GM12878 (cell line): ENCODE measurements around the gene PAPLN. TPM values are rescaled to one million over a fixed set of nuclear protein-coding genes. Genes with fewer than 3 reads are reported as not detected.
"Not testable (repeated sequence)": the region's sequence is repeated elsewhere in the genome, so short reads cannot be mapped to it uniquely, and the experiment has no call there.

Experiments
- ATAC-seq: fragments of 200-7000 bp; cut with Tn5 transposase; 3 replicates; pipeline ENCODE4 v1.9.1; 2020; ENCODE audit warnings: mild to moderate bottlenecking, moderate library complexity
- BruUV-seq: library from RNA; stranded (reverse); fragments of 400-500 nt; replicated peaks from 2 replicates; lab custom pipeline; 2021; lab: Mats Ljungman, UMichigan
- CTCF ChIA-PET: fragments of 300-600 bp; sonication (Branson Sonifier 250); formaldehyde crosslinking; extraction: SDS; loops from one replicate; lab custom pipeline; 2021; ENCODE audit warnings: inconsistent platforms; lab: Yijun Ruan, JAX
- POLR2A ChIA-PET: fragments of 350-600 bp; formaldehyde crosslinking; extraction: SDS; loops from one replicate; lab custom pipeline; 2021; ENCODE audit warnings: inconsistent platforms; lab: Charles Lee
- RAD21 ChIA-PET: fragments of 300-600 bp; sonication (Branson Sonifier 250); formaldehyde crosslinking; loops from one replicate; lab custom pipeline; 2023; ENCODE audit warnings: antibody characterized with exemption; ENCODE audit not compliant: unreplicated experiment; lab: Charles Lee
- SMC1A ChIA-PET: fragments of 300-600 bp; sonication (Branson Sonifier 250); formaldehyde crosslinking; loops from one replicate; lab custom pipeline; 2023; ENCODE audit not compliant: unreplicated experiment, uncharacterized antibody; lab: Charles Lee
- DNase-seq: peaks from one replicate; pipeline ENCODE4 v3.0.0-alpha.2; 2011; ENCODE audit warnings: low read depth, low spot score
- FAIRE-seq: peaks from 3 replicates; lab custom pipeline; 2011; peaks lifted over from hg19 to GRCh38; lab: Jason Lieb, UNC
- H2AFZ ChIP-seq: 2 replicates; pipeline ENCODE4 v1.6.0; 2011; ENCODE audit warnings: low read depth, low read length, control low read depth; ENCODE audit not compliant: control insufficient read depth
- H3K27ac ChIP-seq: 2 replicates; pipeline ENCODE4 v1.5.1; 2011; ENCODE audit warnings: control low read depth; ENCODE audit not compliant: control insufficient read depth, insufficient read depth
- H3K27me3 ChIP-seq, 2 experiments: replicated peaks in 1 of 2; 2 replicates each; pipeline versions ENCODE4 v1.6.0 to v1.6.1; 2011; ENCODE audit warnings: low read length in 1 of 2; ENCODE audit not compliant: control insufficient read depth in 2 of 2, insufficient read depth in 2 of 2
- H3K36me3 ChIP-seq, 2 experiments: 2 replicates each; pipeline ENCODE4 v1.5.1; 2011; ENCODE audit warnings: low read length in 1 of 2; ENCODE audit not compliant: control insufficient read depth in 2 of 2, insufficient read depth in 2 of 2
- H3K4me1 ChIP-seq: 2 replicates; pipeline ENCODE4 v1.6.1; 2011; ENCODE audit warnings: mild to moderate bottlenecking, low read length, moderate library complexity, mixed read lengths; ENCODE audit not compliant: control insufficient read depth, insufficient read depth
- H3K4me2 ChIP-seq: 2 replicates; pipeline ENCODE4 v1.6.0; 2011; ENCODE audit warnings: control low read depth; ENCODE audit not compliant: control insufficient read depth, insufficient read depth
- H3K4me3 ChIP-seq: fragments of 200-600 bp; sonication (generic); 2 replicates; pipeline ENCODE4 v1.5.1; 2016
- H3K79me2 ChIP-seq: 2 replicates; pipeline ENCODE4 v1.6.0; 2011; ENCODE audit warnings: low read length; ENCODE audit not compliant: control insufficient read depth, insufficient read depth
- H3K9ac ChIP-seq: 2 replicates; pipeline ENCODE4 v1.8.0; 2011; ENCODE audit warnings: low read length, control low read depth, mixed read lengths; ENCODE audit not compliant: control insufficient read depth, insufficient read depth
- H3K9me3 ChIP-seq: replicated peaks from 3 replicates; pipeline ENCODE4 v1.5.1; 2011; ENCODE audit warnings: mild to moderate bottlenecking, low read length; ENCODE audit not compliant: control insufficient read depth, insufficient read depth
- H4K20me1 ChIP-seq: 2 replicates; pipeline ENCODE4 v1.6.0; 2011; ENCODE audit not compliant: control insufficient read depth, insufficient read depth
- RBBP5 ChIP-seq: fragments of 200-600 bp; sonication (generic); conservative IDR thresholded peaks from 2 replicates; pipeline ENCODE4 v1.6.1; 2016
- SPI1 ChIP-seq: IDR thresholded peaks from 2 replicates; pipeline ENCODE4 v1.6.1; 2011; ENCODE audit warnings: low read depth, mild to moderate bottlenecking, low read length, moderate library complexity, borderline replicate concordance; ENCODE audit not compliant: insufficient read depth
- WGBS: methylation state at CpG from one replicate; pipeline ENCODE4 v1.1.6; 2016; ENCODE audit warnings: low lambda C conversion rate; ENCODE audit not compliant: insufficient replicate concordance, insufficient coverage; ENCODE audit errors: missing lambda C conversion rate; 5-methylcytosine and 5-hydroxymethylcytosine counted together
- in situ Hi-C: fragments of 300-500 bp; cut with MboI; formaldehyde crosslinking; loops from 9 replicates; pipeline ENCODE4 v1.14.3; 2018; ENCODE audit warnings: mixed read lengths
- intact Hi-C: fragments of 100-400 bp; cut with micrococcal nuclease; formaldehyde crosslinking; loops from one replicate; pipeline ENCODE4 v1.14.2; 2022; ENCODE audit not compliant: unreplicated experiment
- polyA plus RNA-seq, 11 experiments: library from polyadenylated mRNA; depleted of rRNA in 4 of 11; unstranded in 6 of 11; stranded (reverse) in 5 of 11; fragments of >200 nt; fragmentation: Nextera tagmentation in 4 of 11; fragmentation: Illumina TruSeq in 1 of 11; extraction: Ambion mirVana in 4 of 11; extraction: Trizol in 1 of 11; gene quantifications; 1 replicate in 1 of 11; 2 replicates in 10 of 11; pipeline versions ENCODE4 v1.2.1 to v1.2.3, GENCODE V29; 2011 to 2016; ENCODE audit warnings: inconsistent platforms in 2 of 11, missing spikeins in 2 of 11, low read depth in 1 of 11
- total RNA-seq, 4 experiments: library from RNA; depleted of rRNA in 3 of 4; stranded (reverse); fragments of >200 nt in 3 of 4; fragmentation: Illumina TruSeq in 1 of 4; extraction: Trizol in 1 of 4; gene quantifications; 2 replicates each; pipeline versions ENCODE4 v1.2.1 to v1.2.3, GENCODE V29; 2013 to 2021

PAPLN gene
- total and polyA plus RNA-seq, 10 of the 15 experiments (the other 5 are each of a cell fraction or from before 2014, with no cell fraction given): 1.8 to 19.8 (median 7.4) TPM

DNA sequence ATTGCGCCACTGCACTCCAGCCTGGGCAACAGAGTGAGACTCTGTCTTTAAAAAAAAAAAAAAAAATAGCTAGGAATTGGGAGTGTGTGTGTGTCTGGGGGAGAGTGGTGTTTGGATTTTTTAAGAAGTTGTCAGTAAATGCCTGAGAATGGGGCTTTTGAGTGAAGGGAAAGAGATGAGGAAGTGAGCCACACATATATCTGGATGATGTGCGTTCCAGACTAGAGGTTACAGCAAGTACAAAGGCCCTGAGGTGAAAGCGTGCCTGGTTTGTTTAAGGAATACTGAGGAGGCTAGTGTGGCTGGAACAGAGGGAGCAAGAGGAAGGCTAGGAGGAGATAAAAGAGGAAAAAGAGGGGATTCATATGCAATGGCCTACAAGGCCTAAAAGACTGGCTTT lies 70.0 kb downstream of the PAPLN start:
- peaks cover 19% of the 10 kb centered on the region for H3K4me1 ChIP-seq
- POLR2A ChIA-PET: interaction anchor here (0.6 to 1.2 kb wide), 2 partner anchors 12 to 37 kb away, joined by 3 read pairs; no protein-coding TSS in a partner anchor
- intact Hi-C loops: no loop called here
- BruUV-seq: no TSS peak
- CTCF ChIA-PET: no interaction called here
- no peak for DNase-seq
- no peak overlapping the region for H3K4me2 ChIP-seq
- H3K4me3 ChIP-seq: no peak overlapping the region
- TF ChIP-seq RBBP5 (no peak), SPI1 (peak; percentile 1; the same call in 1 of the 2 replicates)
- TF ChIP-seq, all 136 proteins: peak for 1
- WGBS: 100% methylated on average over 3 of the region's 3 CpGs
- Histone ChIP-seq H2AFZ (no peak overlapping the region), H3K79me2 (no peaks in the 10 kb centered on the region), H4K20me1 (no peaks in the 10 kb centered on the region), H3K9ac (no peak overlapping the region), H3K27ac (no peak overlapping the region), H3K9me3 (no peaks in the 10 kb centered on the region), H3K36me3 (no peaks in the 10 kb centered on the region; a peak in 1 of 4 replicates), H3K27me3 (no peaks in the 10 kb centered on the region)
- no peak for ATAC-seq
- ChIA-PET SMC1A (interaction anchor here (0.7 to 2.5 kb wide), 4 partner anchors 12 to 46 kb away, joined by 3 to 20 read pairs (median 4); no protein-coding TSS in a partner anchor), RAD21 (interaction anchor here (1.1 to 1.2 kb wide), 2 partner anchors 11 to 22 kb away, joined by 3 to 4 read pairs; no protein-coding TSS in a partner anchor)
- in situ Hi-C loops: no loop called here
- no peak for FAIRE-seq

DNA sequence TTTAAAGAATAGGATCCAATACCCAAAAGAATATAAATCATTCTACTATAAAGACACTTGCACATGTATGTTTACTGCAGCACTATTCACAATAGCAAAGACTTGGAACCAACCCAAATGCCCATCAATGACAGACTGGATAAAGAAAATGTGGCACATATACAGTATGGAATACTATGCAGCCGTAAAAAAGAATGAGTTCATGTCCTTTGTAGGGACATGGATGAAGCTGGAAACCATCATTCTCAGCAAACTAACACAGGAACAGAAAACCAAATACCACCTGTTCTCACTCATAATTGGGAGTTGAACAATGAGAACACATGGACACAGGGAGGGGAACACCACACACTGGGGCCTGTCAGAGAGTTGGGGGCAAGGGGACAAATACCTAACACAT lies 71.9 kb downstream of the PAPLN start:
- H3K79me2 ChIP-seq, BruUV-seq, H3K9me3 ChIP-seq, H3K4me1 ChIP-seq, H3K27me3 ChIP-seq, ATAC-seq, H3K27ac ChIP-seq, DNase-seq, H3K9ac ChIP-seq, H3K4me3 ChIP-seq, intact Hi-C loops, H3K36me3 ChIP-seq, POLR2A ChIA-PET, H4K20me1 ChIP-seq, CTCF ChIA-PET, H2AFZ ChIP-seq, FAIRE-seq, in situ Hi-C loops, H3K4me2 ChIP-seq: not testable (repeated sequence)
- RAD21 ChIA-PET: interaction anchor here (2.4 kb wide), 1 partner anchor 163 kb away, joined by 10 read pairs; no protein-coding TSS in a partner anchor
- SMC1A ChIA-PET: interaction anchor here (2.4 kb wide), 1 partner anchor 14 kb away, joined by 6 read pairs; no protein-coding TSS in a partner anchor
- 100% methylated on average over 1 of the region's 1 CpG for WGBS
